Mucosa of rectum (tissue), 2 donors: ENCODE results near the gene SPAG9.
"Not testable (repeated sequence)": the region's sequence is repeated elsewhere in the genome, so short reads cannot be mapped to it uniquely, and the experiment has no call there.

Experiments
- H3K27ac ChIP-seq, 2 donors: one replicate each; pipeline ENCODE4 v1.7.0; 2013; ENCODE audit warnings: inconsistent platforms in 2 of 2, low read depth in 2 of 2, low read length in 2 of 2
- H3K27me3 ChIP-seq, 2 donors: one replicate each; pipeline ENCODE4 v1.7.0; 2013; ENCODE audit warnings: low read length in 2 of 2; ENCODE audit not compliant: control insufficient read depth in 2 of 2, insufficient read depth in 2 of 2
- H3K36me3 ChIP-seq, 2 donors: one replicate each; pipeline ENCODE4 v1.7.0; 2013; ENCODE audit warnings: low read length in 2 of 2; ENCODE audit not compliant: control insufficient read depth in 2 of 2, insufficient read depth in 2 of 2
- H3K4me1 ChIP-seq, 2 donors: one replicate each; pipeline ENCODE4 v1.7.0; 2013; ENCODE audit warnings: low read length in 2 of 2, mild to moderate bottlenecking in 1 of 2; ENCODE audit not compliant: control insufficient read depth in 2 of 2, insufficient read depth in 2 of 2
- H3K4me3 ChIP-seq, 2 donors: one replicate each; pipeline ENCODE4 v1.7.0; 2013; ENCODE audit warnings: low read length in 2 of 2
- H3K9ac ChIP-seq, 2 donors: one replicate each; pipeline ENCODE4 v1.7.0; 2013; ENCODE audit warnings: low read length in 2 of 2, low read depth in 1 of 2, mild to moderate bottlenecking in 1 of 2
- H3K9me3 ChIP-seq, 2 donors: one replicate each; pipeline ENCODE4 v1.7.0; 2013; ENCODE audit warnings: low read length in 2 of 2; ENCODE audit not compliant: control insufficient read depth in 2 of 2
- donor health status: healthy.
- donor health status: Normal muscosa, but diverticular disease.

Gene SPAG9

GRCh38 chr17:50944054-50944901 lies 176.4 kb downstream of the SPAG9 start:
- H3K36me3 ChIP-seq: no peaks in the 10 kb centered on the region
- peak overlapping the region; percentile 69 to 79 for H3K4me3 ChIP-seq
- H3K9ac ChIP-seq: peak overlapping the region; percentile 92 to 99
- H3K27me3 ChIP-seq: no peaks in the 10 kb centered on the region
- H3K4me1 ChIP-seq: peaks cover 52 to 57% of the 10 kb centered on the region in 2 donors
- H3K9me3 ChIP-seq: no peaks in the 10 kb centered on the region
- H3K27ac ChIP-seq: peak overlapping the region; percentile 96 to 98

- H3K27me3 ChIP-seq: no peaks in the 10 kb centered on the region
- H3K4me1 ChIP-seq: peaks cover 44 to 50% of the 10 kb centered on the region in 2 donors
- H3K27ac ChIP-seq: peak overlapping the region; percentile 96 to 98
- H3K36me3 ChIP-seq: no peaks in the 10 kb centered on the region
- H3K9me3 ChIP-seq: no peaks in the 10 kb centered on the region
- H3K4me3 ChIP-seq: peak overlapping the region; percentile 69 to 79
- H3K9ac ChIP-seq: peak overlapping the region; percentile 92 to 99
Observed at GRCh38 chr17:50943575-50943933, 177.1 kb downstream of the SPAG9 start.

DNA sequence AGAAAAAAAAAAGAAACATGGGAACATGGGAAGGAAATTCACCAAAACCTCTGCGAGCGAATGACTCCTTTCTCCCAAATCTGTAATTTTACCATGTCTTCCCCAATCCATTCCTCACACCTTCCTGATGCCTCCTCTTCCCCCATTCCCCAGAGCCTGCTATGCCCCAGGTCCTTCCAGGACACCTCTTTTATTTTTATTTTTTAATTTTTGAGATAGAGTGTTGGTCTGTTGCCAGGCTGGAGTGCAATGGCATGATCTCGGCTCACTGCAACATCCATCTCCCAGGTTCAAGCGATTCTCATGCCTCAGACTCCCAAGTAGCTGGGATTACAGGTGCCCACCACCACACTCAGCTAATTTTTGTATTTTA lies 179.0 kb downstream of the SPAG9 start:
- H3K4me1 ChIP-seq: peaks cover 28 to 35% of the 10 kb centered on the region in 2 donors
- not testable (repeated sequence) for H3K9me3 ChIP-seq, H3K9ac ChIP-seq, H3K36me3 ChIP-seq, H3K4me3 ChIP-seq, H3K27ac ChIP-seq, H3K27me3 ChIP-seq

DNA sequence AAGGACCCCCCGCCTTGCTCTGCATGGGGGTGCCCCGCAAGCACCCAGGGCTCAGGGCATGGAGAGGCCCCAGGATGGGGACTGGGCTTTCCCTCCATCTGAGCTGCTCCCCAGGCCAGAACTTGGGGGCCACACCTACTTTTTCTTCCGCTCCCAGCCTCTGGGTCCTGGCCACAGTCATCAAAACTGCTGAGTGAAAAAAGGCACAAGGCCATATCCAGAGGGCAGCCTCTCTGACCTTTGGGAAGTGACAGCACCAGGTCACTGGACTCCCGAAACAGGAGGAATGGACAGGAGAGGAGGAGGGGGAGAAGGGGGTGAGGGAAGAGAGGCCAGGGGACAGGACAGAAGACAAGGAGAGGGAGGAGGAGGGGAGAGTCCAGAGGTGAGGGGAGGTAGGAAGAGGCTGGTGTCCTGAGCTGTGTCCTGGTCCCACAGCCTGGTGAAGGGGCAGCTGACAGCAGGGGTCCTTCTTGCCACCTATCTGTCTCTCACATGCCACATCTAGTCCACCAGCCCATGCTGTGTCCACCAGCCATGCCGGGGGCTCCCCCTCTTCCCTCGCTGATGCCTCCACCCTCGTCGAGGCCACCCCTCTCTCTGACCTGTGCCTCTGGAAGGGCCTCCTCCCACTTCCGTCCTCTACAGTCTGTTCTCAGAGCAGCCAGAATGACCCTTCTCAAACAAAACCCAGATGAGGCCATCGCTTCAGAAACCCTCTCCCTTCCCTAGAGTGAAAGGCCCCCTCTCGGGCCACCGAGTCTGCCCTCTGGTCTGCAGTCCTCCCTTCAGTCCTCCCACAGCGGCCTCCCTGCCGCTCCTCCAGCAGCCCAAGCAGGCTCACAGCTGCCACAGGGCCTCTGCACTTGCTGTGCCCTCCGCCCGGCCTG lies 180.6 kb downstream of the SPAG9 start:
- Histone ChIP-seq H3K9ac (no peak overlapping the region), H3K27ac (no peak overlapping the region)

GRCh38 chr17:50939542-50939794 lies 181.2 kb downstream of the SPAG9 start:
- H3K9ac ChIP-seq: no peak overlapping the region
- no peaks in the 10 kb centered on the region for H3K36me3 ChIP-seq
- no peak overlapping the region for H3K27ac ChIP-seq
- H3K4me3 ChIP-seq: no peak overlapping the region
- H3K27me3 ChIP-seq: no peaks in the 10 kb centered on the region
- H3K9me3 ChIP-seq: no peaks in the 10 kb centered on the region
- H3K4me1 ChIP-seq: peaks cover 26 to 31% of the 10 kb centered on the region in 2 donors

More for the DNA sequence above, 180.6 kb downstream of the SPAG9 start:
- no peaks in the 10 kb centered on the region for H3K9me3 ChIP-seq
- H3K4me3 ChIP-seq: no peak overlapping the region
- H3K36me3 ChIP-seq: no peaks in the 10 kb centered on the region
- no peaks in the 10 kb centered on the region for H3K27me3 ChIP-seq
- peaks cover 29 to 35% of the 10 kb centered on the region in 2 donors for H3K4me1 ChIP-seq

- no peak overlapping the region for H3K4me3 ChIP-seq
- no peak overlapping the region for H3K9ac ChIP-seq
- no peaks in the 10 kb centered on the region for H3K9me3 ChIP-seq
- H3K36me3 ChIP-seq: no peaks in the 10 kb centered on the region
- H3K4me1 ChIP-seq: peaks cover 22 to 28% of the 10 kb centered on the region in 2 donors
- no peak overlapping the region for H3K27ac ChIP-seq
- H3K27me3 ChIP-seq: no peaks in the 10 kb centered on the region
Observed at GRCh38 chr17:50938821-50939541, 181.7 kb downstream of the SPAG9 start.

GRCh38 chr17:50935996-50936266 lies 184.7 kb downstream of the SPAG9 start:
- Histone ChIP-seq H3K4me3 (no peak overlapping the region), H3K4me1 (peaks cover 14 to 18% of the 10 kb centered on the region in 2 donors), H3K27me3 (no peaks in the 10 kb centered on the region), H3K27ac (no peak overlapping the region), H3K36me3 (no peaks in the 10 kb centered on the region), H3K9ac (no peak overlapping the region), H3K9me3 (no peaks in the 10 kb centered on the region)

DNA sequence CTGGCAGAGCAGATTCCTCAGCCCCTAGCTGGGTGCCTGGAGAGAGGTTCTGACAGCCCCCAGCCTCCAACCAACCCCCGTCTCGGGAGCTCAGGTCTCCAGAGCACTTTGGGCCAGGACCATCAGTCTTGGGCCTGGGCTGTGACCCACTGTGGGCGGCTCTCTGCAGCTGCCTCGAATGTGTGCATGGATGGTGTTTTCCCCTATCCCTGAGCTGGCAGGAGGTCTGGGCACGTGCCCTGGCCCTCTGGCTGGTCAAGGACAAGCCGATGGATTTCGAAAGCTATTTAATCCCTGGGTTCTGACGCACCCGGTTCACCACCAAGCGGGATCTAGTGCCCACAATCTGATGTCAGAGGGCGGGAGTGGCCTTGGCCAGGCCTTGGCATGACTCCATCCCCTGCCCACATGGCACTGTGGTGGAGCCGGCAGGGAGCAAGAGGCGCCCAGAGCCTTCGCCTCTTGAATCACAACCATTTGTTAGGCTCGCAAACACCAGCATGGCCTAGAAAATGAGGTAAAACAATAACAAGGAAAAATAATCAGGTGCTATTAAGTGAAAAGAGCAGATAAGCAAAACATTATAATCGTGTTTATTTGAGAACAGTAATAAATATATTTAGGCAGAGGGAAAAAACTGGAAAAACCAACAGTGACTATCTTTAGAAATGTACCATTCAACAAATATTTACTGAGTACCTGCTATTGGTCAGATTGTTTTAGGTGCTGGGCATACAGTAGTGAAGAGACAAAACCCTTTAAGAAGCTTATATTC lies 185.3 kb downstream of the SPAG9 start:
- H3K4me3 ChIP-seq: no peak overlapping the region
- peaks cover 18 to 21% of the 10 kb centered on the region in 2 donors for H3K4me1 ChIP-seq
- no peaks in the 10 kb centered on the region for H3K27me3 ChIP-seq
- no peaks in the 10 kb centered on the region for H3K36me3 ChIP-seq
- no peak overlapping the region for H3K9ac ChIP-seq
- H3K9me3 ChIP-seq: no peaks in the 10 kb centered on the region
- peak overlapping the region in 1 of 2 donors; percentile 30 for H3K27ac ChIP-seq

DNA sequence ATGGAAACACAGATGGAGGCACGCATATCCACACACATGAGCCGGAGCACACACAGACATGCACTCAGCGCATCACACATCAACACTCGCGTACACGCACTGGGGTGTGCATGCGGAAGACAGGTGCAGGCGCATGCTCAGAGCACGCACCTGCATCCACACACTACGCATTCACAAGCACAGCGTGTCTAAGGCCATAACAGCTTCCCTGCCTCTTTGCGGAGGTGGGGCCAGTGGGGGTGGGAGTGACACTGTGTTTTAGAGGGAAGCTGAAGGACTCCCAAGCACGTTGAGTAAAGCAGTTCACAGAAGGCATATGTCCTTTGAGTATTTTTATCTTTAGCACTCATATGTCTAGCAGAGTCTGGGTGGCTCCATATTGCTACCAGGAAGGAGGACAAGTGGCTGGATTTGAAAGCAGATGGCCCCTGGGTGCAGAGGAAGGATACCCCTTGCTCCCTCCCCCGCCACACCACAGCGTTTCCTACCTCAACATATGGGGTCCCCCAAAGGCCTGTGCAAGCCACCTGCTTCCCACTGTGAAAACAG lies 185.9 kb downstream of the SPAG9 start:
- Histone ChIP-seq H3K9me3 (no peaks in the 10 kb centered on the region), H3K9ac (no peak overlapping the region), H3K27me3 (no peaks in the 10 kb centered on the region), H3K4me3 (no peak overlapping the region), H3K4me1 (peaks cover 18 to 21% of the 10 kb centered on the region in 2 donors), H3K27ac (peak overlapping the region in 1 of 2 donors; percentile 30), H3K36me3 (no peaks in the 10 kb centered on the region)
